ENCODE results near the gene RANBP3.

GRCh38 chr19:5937550-5937949, 40.4 kb downstream of the RANBP3 start:
- TF ChIP-seq CTCF (conservative IDR thresholded peaks at IDR 0.05; ENCODE audit: low read length) (no peak), EZH2phosphoT487 (IDR thresholded peaks at IDR 0.05; ENCODE audit: borderline replicate concordance, low read depth, low read length) (no peak)
